Esophagus muscularis mucosa (tissue), 4 donors: ENCODE measurements around the gene TAF1L.

Experiments
- EP300 ChIP-seq: sonication (generic); formaldehyde crosslinking; IDR thresholded peaks from one replicate; pipeline ENCODE4 v1.6.1; 2017; ENCODE audit warnings: antibody characterized with exemption
- POLR2A ChIP-seq: fragments of 450-650 bp; IDR thresholded peaks from one replicate; pipeline ENCODE4 v1.6.1; 2017; ENCODE audit warnings: antibody characterized with exemption, moderate library complexity, mild to moderate bottlenecking, low read depth
- POLR2AphosphoS5 ChIP-seq, 2 donors: sonication (generic); formaldehyde crosslinking; IDR thresholded peaks; one replicate each; pipeline ENCODE4 v1.6.1; 2017; ENCODE audit warnings: antibody characterized with exemption in 2 of 2
- TF ChIP-seq, protein P1 (sequence below), 3 experiments: fragments of 200-600 bp in 2 of 3; fragments of 450-650 bp in 1 of 3; sonication (generic) in 2 of 3; IDR thresholded peaks; one replicate each; pipeline ENCODE4 v1.5.1; 2017 to 2019; ENCODE audit warnings: antibody characterized with exemption in 3 of 3, mild to moderate bottlenecking in 2 of 3, moderate library complexity in 1 of 3

DNA sequence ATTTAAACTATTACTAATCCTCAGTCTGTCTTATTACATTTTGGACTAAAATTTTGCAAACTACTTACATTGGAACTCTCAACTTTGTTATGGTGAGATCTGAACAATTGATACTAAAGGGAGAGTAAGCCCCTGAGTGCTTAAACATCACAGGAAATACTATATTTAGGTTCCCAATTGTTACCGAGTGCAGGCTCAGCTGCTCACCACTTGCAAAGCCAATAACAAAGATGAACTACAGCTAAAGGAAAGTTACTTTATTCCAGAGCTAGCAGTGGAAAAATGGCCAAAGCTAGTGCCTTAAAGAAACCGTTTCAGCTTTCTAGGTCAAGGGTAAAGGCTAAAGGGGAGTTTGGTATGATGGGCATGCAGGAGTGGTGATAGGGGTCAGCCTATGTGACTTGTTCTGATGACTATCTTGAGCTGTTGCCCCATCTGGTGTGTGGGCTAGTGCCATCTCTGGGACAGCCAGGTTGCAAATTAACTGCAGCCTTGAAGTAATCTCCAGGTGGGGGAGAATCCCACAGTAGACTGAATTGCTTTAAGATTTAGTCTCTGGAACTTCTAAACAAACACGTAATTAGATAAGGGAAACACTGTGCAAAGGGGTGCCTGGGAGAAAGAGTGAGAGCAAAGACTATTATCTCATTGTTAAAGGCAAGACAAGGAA lies 54.7 kb downstream of the TAF1L start:
- TF ChIP-seq, protein P1, sequence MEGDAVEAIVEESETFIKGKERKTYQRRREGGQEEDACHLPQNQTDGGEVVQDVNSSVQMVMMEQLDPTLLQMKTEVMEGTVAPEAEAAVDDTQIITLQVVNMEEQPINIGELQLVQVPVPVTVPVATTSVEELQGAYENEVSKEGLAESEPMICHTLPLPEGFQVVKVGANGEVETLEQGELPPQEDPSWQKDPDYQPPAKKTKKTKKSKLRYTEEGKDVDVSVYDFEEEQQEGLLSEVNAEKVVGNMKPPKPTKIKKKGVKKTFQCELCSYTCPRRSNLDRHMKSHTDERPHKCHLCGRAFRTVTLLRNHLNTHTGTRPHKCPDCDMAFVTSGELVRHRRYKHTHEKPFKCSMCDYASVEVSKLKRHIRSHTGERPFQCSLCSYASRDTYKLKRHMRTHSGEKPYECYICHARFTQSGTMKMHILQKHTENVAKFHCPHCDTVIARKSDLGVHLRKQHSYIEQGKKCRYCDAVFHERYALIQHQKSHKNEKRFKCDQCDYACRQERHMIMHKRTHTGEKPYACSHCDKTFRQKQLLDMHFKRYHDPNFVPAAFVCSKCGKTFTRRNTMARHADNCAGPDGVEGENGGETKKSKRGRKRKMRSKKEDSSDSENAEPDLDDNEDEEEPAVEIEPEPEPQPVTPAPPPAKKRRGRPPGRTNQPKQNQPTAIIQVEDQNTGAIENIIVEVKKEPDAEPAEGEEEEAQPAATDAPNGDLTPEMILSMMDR (IDR thresholded peaks at IDR 0.05), result no peak
- TF ChIP-seq POLR2A (no peak), POLR2AphosphoS5 (IDR thresholded peaks at IDR 0.05) (no peak), EP300 (no peak)
